ENCODE measurements around the gene TMEM263. TPM values are rescaled to one million over a fixed set of nuclear protein-coding genes. Genes with fewer than 3 reads are reported as not detected.

TMEM263 gene
- total and polyA plus RNA-seq, 9 of the 15 experiments (the other 6 are each of a cell fraction or from before 2014, with no cell fraction given), result 12.6 to 36.7 (median 24.4) TPM

DNA sequence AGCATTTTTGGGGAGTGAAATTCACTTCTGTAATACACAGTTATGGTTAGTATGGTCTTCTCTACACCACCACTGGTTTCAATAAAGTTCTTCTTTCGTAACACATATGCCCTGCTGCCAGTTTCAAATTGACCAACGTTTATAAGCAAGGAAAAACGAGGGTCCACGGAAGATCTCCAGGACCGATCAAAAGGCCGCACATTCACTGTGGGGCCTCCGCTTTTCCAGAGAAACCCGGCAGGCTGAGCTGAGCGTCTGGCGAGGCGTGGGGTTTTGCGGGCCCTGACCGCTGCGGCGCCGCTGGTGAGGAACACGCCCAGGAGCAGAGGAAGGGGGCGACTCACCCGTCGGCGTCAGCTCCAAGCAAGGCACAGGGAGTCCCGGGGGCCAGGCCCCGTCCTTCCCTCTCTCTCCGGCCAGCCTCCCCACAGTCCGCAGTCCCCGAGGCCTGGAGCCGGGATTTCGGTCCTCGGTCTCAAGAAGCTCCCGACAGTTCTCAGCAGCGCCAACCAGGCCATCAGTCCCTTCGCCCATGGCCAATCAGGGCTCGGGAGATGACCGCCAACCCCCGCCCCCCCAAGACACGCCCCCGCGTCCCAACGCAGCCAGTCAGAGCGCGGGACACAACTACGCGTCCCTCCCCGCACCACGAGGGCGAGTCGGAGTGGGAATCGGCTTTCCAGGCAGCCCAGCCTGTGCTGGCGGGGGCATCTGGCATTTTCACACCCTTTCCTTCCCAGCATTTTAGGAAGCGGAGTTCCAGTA is 31.1 kb downstream of the TMEM263 start, which contains the start of gene MTERF2 (continued):
- TF ChIP-seq, protein P1, sequence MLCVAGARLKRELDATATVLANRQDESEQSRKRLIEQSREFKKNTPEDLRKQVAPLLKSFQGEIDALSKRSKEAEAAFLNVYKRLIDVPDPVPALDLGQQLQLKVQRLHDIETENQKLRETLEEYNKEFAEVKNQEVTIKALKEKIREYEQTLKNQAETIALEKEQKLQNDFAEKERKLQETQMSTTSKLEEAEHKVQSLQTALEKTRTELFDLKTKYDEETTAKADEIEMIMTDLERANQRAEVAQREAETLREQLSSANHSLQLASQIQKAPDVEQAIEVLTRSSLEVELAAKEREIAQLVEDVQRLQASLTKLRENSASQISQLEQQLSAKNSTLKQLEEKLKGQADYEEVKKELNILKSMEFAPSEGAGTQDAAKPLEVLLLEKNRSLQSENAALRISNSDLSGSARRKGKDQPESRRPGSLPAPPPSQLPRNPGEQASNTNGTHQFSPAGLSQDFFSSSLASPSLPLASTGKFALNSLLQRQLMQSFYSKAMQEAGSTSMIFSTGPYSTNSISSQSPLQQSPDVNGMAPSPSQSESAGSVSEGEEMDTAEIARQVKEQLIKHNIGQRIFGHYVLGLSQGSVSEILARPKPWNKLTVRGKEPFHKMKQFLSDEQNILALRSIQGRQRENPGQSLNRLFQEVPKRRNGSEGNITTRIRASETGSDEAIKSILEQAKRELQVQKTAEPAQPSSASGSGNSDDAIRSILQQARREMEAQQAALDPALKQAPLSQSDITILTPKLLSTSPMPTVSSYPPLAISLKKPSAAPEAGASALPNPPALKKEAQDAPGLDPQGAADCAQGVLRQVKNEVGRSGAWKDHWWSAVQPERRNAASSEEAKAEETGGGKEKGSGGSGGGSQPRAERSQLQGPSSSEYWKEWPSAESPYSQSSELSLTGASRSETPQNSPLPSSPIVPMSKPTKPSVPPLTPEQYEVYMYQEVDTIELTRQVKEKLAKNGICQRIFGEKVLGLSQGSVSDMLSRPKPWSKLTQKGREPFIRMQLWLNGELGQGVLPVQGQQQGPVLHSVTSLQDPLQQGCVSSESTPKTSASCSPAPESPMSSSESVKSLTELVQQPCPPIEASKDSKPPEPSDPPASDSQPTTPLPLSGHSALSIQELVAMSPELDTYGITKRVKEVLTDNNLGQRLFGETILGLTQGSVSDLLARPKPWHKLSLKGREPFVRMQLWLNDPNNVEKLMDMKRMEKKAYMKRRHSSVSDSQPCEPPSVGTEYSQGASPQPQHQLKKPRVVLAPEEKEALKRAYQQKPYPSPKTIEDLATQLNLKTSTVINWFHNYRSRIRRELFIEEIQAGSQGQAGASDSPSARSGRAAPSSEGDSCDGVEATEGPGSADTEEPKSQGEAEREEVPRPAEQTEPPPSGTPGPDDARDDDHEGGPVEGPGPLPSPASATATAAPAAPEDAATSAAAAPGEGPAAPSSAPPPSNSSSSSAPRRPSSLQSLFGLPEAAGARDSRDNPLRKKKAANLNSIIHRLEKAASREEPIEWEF (CRISPR knock-in tag; IDR thresholded peaks at IDR 0.05), result no peak
- TF ChIP-seq ZFP36 (IDR thresholded peaks at IDR 0.05; ENCODE audit: low read depth, low read length, partially characterized antibody), result no peak
- peak; percentile 87 for TF ChIP-seq RBFOX2 (IDR thresholded peaks at IDR 0.05; ENCODE audit: low read depth, low read length)
- TF ChIP-seq CEBPB (tag; IDR thresholded peaks at IDR 0.05), result no peak
- no peak for TF ChIP-seq MTA2 (IDR thresholded peaks at IDR 0.05; ENCODE audit: low read depth)
- no peak for TF ChIP-seq DIDO1 (tag; IDR thresholded peaks at IDR 0.05; ENCODE audit: low read depth)
- TF ChIP-seq SMARCE1 (IDR thresholded peaks at IDR 0.05), result no peak
- TF ChIP-seq FOS (IDR thresholded peaks at IDR 0.05; ENCODE audit: extremely low read depth, insufficient read length), result no peak
- TF ChIP-seq, protein P2, sequence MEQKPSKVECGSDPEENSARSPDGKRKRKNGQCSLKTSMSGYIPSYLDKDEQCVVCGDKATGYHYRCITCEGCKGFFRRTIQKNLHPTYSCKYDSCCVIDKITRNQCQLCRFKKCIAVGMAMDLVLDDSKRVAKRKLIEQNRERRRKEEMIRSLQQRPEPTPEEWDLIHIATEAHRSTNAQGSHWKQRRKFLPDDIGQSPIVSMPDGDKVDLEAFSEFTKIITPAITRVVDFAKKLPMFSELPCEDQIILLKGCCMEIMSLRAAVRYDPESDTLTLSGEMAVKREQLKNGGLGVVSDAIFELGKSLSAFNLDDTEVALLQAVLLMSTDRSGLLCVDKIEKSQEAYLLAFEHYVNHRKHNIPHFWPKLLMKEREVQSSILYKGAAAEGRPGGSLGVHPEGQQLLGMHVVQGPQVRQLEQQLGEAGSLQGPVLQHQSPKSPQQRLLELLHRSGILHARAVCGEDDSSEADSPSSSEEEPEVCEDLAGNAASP (IDR thresholded peaks at IDR 0.05), result no peak
- no peak for TF ChIP-seq BMI1 (IDR thresholded peaks at IDR 0.05; ENCODE audit: low read length)
- TF ChIP-seq PHF8 (IDR thresholded peaks at IDR 0.05; ENCODE audit: borderline replicate concordance, low read length), result peak; percentile 78; the same call in 1 of the 2 replicates
- TF ChIP-seq MEF2A (IDR thresholded peaks at IDR 0.05; ENCODE audit: control insufficient read depth, low read depth, low read length), result no peak
